T-helper 1 cell treated with Interleukin-12 subunit alpha and Interleukin-12 subunit beta and Interleukin-4 antibody, amounts not matched to agents 30 ng/mL and 1 ng/mL, for 36 hours (primary cell): Measurements from ENCODE around the gene INPP5D. TPM values are rescaled to one million over a fixed set of nuclear protein-coding genes. Genes with fewer than 3 reads are reported as not detected.

Experiments used
- intact Hi-C: fragments of 100-400 bp; cut with micrococcal nuclease; formaldehyde crosslinking; loops from one replicate; pipeline ENCODE4 v1.15.1; 2024
- total RNA-seq: library from RNA; stranded (reverse); gene quantifications from 2 replicates; pipeline ENCODE4 v1.2.3, GENCODE V29; 2022

The INPP5D gene
- total RNA-seq, 1 donor from 2014 or later: 128 TPM

DNA sequence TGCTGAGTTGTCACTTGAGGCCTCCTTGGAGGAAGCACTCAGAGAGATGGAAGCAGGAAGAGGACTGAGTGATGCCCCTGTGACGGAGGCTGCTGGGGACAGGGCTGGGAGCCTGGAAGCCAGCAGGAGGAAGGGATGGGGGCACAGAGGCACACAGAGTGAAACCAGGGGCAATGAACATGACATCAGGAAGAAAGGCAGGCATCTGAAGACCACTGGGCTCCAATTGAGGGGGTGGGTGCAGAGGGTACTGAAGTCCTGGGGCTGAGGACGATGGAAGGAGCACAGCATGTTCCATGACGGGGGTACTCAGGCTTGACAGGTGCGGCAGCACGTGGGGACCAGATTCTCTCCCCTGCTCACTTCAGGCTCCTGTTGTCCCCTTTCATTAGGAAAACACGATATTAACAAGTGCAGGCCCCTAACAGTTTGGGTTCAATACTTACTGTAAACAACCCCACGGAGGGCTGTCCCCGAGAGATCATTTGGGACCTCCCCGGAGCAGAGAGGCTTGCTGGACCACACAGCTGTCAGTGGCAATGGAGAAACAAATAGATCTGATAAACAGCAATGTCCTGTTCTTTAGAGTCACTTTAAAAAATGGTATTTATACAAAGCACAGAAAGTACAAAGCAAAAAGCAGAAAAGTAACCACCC is 8.7 kb downstream of the INPP5D start:
- intact Hi-C loops: no loop called here

GRCh38 chr2:233072838-233073237 is 12.7 kb downstream of the INPP5D start:
- intact Hi-C loops: loop anchor here (10.0 kb wide), 1 partner anchor 782 kb away; the partner anchor contains the start of gene HJURP

DNA sequence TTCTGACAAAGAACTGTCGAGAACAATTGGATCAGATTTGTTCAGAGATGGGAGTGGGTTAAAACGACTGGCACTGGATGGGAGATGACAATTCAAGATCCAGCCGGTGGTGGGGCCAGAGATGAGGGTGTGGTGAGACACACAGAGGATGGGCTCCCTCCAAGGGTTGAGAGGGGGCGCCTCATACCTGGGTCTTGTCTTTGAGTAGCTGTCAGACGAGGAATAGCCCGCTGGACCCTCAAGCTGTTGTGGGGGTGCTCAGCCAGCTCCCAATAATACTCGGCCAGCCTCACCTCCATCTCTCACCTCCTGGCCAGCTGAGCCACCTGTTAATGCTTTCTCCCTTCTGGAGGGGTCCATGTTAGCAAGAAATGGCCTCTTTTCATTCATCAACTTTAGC is 14.0 kb downstream of the INPP5D start:
- intact Hi-C loops: loop anchor here (10.0 kb wide), 1 partner anchor 781 kb away; the partner anchor contains the start of gene HJURP

- intact Hi-C loops: loop anchor here (5.0 to 10.0 kb wide), 3 partner anchors 257 to 779 kb away; partner anchors contain the start of genes GIGYF2 and HJURP
These were observed 15.2 kb downstream of the INPP5D start for GRCh38 chr2:233075141-233075965.

- intact Hi-C loops: loop anchor here (1.0 to 10.0 kb wide), 6 partner anchors 8 to 779 kb away; partner anchors contain the start of genes GIGYF2, HJURP and INPP5D
These were observed 15.8 kb downstream of the INPP5D start for GRCh38 chr2:233075966-233076339.

GRCh38 chr2:233076749-233077148 is 16.6 kb downstream of the INPP5D start:
- intact Hi-C loops: loop anchor here (1.0 to 10.0 kb wide), 6 partner anchors 8 to 778 kb away; partner anchors contain the start of genes GIGYF2, HJURP and INPP5D

DNA sequence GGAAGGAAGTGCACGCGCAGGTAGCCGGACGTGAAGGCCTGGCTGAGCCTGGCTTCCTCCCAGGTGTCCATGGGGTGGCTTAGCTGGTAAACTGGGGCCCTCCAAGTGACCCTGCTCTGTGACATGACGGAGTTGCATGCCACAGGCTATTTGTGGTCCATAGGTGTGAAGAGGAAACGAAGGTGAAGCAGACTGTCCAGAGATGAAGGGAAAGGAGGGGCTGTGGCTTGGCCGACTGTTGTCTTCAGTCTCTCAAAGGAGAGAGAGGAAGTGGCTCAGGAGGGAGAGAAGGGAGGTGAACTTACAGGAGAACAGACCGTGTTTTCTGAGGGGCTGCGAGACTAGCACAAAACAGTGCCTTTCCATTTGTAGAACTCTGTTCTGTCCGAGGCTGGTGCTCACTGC is 19.3 kb downstream of the INPP5D start:
- intact Hi-C loops: loop anchor here (5.0 to 10.0 kb wide), 3 partner anchors 253 to 775 kb away; partner anchors contain the start of genes GIGYF2 and HJURP

- intact Hi-C loops: loop anchor here (5.0 to 10.0 kb wide), 6 partner anchors 62 to 775 kb away; partner anchors contain the start of genes GIGYF2 and HJURP
These were observed 20.1 kb downstream of the INPP5D start for GRCh38 chr2:233079953-233080835.

DNA sequence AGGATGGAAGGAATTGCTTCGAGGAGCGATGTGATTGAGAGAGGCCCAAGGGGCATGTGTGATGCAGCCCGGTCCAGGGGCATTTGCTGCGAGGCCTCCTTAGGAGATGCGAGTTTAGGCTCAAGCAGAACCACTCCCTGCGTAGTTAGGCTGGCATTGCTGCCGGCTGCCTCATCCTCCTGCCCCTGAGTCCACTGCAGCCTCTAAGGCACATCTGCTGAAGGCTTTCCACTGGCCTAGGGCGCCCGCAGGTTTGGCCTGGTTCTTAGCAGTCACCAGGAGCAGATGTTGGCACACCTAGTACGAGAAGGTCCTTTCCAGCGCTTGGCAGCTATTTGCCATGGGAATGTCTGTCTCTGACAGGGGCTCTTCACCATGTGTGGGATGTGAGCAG is 20.7 kb downstream of the INPP5D start:
- intact Hi-C loops: loop anchor here (1.0 to 5.0 kb wide), 6 partner anchors 21 to 336 kb away; partner anchors contain the start of genes ATG16L1 and INPP5D

GRCh38 chr2:233081232-233081730 is 21.1 kb downstream of the INPP5D start:
- intact Hi-C loops: loop anchor here (1.0 to 5.0 kb wide), 6 partner anchors 21 to 336 kb away; partner anchors contain the start of genes ATG16L1 and INPP5D

GRCh38 chr2:233081731-233082221 is 21.6 kb downstream of the INPP5D start:
- intact Hi-C loops: loop anchor here (1.0 to 5.0 kb wide), 6 partner anchors 21 to 336 kb away; partner anchors contain the start of genes ATG16L1 and INPP5D

- intact Hi-C loops: loop anchor here (5.0 kb wide), 3 partner anchors 60 to 335 kb away; no protein-coding TSS in a partner anchor
These were observed 22.2 kb downstream of the INPP5D start for GRCh38 chr2:233082222-233082930.

- intact Hi-C loops: loop anchor here (5.0 kb wide), 3 partner anchors 59 to 334 kb away; no protein-coding TSS in a partner anchor
These were observed 23.0 kb downstream of the INPP5D start for GRCh38 chr2:233082931-233083755.

GRCh38 chr2:233083782-233084181 is 23.6 kb downstream of the INPP5D start:
- intact Hi-C loops: loop anchor here (1.0 to 5.0 kb wide), 4 partner anchors 7 to 334 kb away; no protein-coding TSS in a partner anchor

DNA sequence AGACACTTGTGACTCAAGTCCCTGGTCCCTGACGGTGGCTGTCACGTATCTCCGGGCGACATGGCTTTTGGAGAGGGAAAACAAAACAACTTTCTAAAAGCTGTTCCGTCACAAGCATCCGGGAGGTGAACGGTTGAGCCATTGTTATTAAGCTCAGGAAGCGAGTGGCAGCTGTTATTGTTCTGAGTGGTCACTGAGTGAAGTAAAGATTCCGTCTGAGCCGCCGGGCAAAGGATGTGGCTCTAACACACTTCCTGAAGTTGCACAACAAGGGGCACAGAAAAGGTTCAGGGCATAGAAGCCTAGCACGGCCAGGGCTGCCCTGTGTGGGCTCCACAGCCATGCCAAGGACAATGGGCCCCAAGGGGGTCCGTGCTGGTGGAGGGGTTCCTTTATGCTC is 24.3 kb downstream of the INPP5D start:
- intact Hi-C loops: loop anchor here (1.0 to 5.0 kb wide), 4 partner anchors 8 to 333 kb away; no protein-coding TSS in a partner anchor

- intact Hi-C loops: no loop called here
These were observed 25.1 kb downstream of the INPP5D start for GRCh38 chr2:233085037-233085838.

DNA sequence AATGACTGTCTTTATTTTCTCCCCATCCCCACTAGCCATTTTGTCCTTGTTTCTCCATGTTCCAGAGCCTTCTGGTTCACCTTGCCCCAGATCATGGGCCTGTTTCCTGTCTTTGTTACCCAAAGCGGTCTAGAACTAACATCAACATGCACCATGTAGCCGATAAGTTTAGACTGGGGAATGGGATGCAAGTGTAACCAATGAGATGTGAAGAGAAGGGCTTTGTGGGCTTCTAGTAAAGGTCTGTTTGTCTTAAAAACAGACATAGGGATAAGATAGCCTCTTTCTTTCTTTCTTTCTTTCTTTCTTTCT is 25.7 kb downstream of the INPP5D start:
- intact Hi-C loops: no loop called here

- intact Hi-C loops: no loop called here
These were observed 27.6 kb downstream of the INPP5D start for GRCh38 chr2:233087713-233088112.
